ENCODE data around the gene MICAL3.

MICAL3 gene

GRCh38 chr22:17782621-17783020 is 241.7 kb downstream of the MICAL3 start:
- CTCF ChIA-PET = interaction anchor here (1.0 kb wide), 1 partner anchor 40 kb away, joined by 3 read pairs; no protein-coding TSS in a partner anchor
- DNase-seq (ENCODE audit: extremely low spot score) = no peak
- TF ChIP-seq SUZ12 (IDR thresholded peaks at IDR 0.05) (no peak), LEF1 (IDR thresholded peaks at IDR 0.05; ENCODE audit: borderline replicate concordance) (no peak), BHLHE40 (IDR thresholded peaks at IDR 0.05; ENCODE audit: borderline replicate concordance) (no peak), FOXM1 (IDR thresholded peaks at IDR 0.05; ENCODE audit: borderline replicate concordance) (no peak)
- POLR2A ChIA-PET = no interaction called here

DNA sequence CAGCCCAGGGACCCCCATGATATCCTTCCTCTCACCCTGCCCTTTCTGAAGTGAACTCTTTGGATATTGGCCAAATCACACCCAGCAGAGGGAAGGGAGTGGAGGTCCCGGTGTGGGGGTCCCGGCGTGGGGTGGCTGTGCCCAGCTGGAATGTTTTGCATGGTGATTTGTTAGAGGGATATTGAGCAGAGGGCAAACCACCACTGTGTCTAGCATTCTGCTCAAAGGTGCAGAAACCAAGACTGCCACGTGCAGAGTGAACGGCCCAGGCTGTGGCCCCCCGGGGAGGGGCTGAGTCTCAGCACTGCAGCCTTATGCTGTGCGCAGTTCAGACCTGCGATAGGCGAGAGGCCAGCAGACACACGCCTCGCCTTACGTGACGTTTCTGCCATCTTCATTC is 242.2 kb downstream of the MICAL3 start:
- TF ChIP-seq SP1 (IDR thresholded peaks at IDR 0.05) (no peak), FOXA1 (IDR thresholded peaks at IDR 0.05) (no peak), FOXK2 (IDR thresholded peaks at IDR 0.05) (no peak), ARNT (IDR thresholded peaks at IDR 0.05) (no peak), FOXM1 (IDR thresholded peaks at IDR 0.05; ENCODE audit: borderline replicate concordance) (no peak), LEF1 (IDR thresholded peaks at IDR 0.05; ENCODE audit: borderline replicate concordance) (no peak), ZNF384 (IDR thresholded peaks at IDR 0.05) (no peak), ELF4 (IDR thresholded peaks at IDR 0.05) (no peak), PKNOX1 (IDR thresholded peaks at IDR 0.05) (no peak), CTBP1 (IDR thresholded peaks at IDR 0.05; ENCODE audit: borderline replicate concordance) (no peak), SUZ12 (IDR thresholded peaks at IDR 0.05) (no peak), L3MBTL2 (conservative IDR thresholded peaks at IDR 0.05) (no peak), HDGF (IDR thresholded peaks at IDR 0.05; ENCODE audit: borderline replicate concordance) (no peak), TARDBP (IDR thresholded peaks at IDR 0.05) (no peak), BHLHE40 (IDR thresholded peaks at IDR 0.05; ENCODE audit: borderline replicate concordance) (no peak), NFRKB (IDR thresholded peaks at IDR 0.05) (no peak)
- DNase-seq (ENCODE audit: extremely low spot score) = no peak
- ChIA-PET CTCF (interaction anchor here (0.5 to 1.0 kb wide), 2 partner anchors 40 to 404 kb away, joined by 3 read pairs; no protein-coding TSS in a partner anchor), POLR2A (no interaction called here)

DNA sequence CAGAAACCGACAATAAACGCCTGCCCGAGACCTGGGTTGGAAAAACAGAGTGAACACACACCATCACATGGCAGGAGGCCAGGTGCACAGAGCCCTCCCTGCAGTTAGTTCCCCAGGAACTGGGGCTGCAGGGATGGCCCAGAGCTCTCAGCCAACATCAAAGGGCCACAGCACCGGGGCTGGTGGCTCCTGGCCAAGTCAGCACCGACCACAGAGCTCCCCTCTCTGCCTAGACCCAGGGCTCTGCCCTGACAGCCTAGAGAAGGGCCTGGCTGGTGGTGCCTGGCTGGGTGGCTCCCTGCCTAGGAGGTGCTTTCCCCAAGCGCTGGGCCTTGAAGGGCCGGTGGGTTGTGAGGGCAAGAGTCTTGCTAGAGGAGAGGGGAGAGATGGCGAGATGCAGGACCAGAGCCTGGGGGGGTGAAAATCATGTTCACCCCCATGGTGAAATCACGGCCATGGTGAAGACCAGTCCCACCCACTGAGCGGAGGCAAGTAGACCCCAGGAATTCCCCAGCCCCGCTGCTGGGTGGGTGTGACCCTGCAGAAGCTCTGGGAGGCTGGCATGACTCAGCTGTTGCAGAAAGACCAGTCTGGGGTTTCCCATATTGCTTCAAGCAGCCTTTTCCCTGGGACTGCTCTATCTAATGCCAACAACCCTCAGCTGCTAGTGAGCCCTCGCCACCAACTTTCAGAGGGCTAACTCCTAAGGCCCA is 242.9 kb downstream of the MICAL3 start:
- no peak for DNase-seq (ENCODE audit: extremely low spot score)
- POLR2A ChIA-PET = no interaction called here
- CTCF ChIA-PET = interaction anchor here (0.5 to 1.0 kb wide), 3 partner anchors 14 to 404 kb away, joined by 3 read pairs; no protein-coding TSS in a partner anchor
- TF ChIP-seq L3MBTL2 (conservative IDR thresholded peaks at IDR 0.05) = no peak
- TF ChIP-seq NFRKB (IDR thresholded peaks at IDR 0.05) = no peak
- TF ChIP-seq FOXK2 (IDR thresholded peaks at IDR 0.05) = no peak
- no peak for TF ChIP-seq CTBP1 (IDR thresholded peaks at IDR 0.05; ENCODE audit: borderline replicate concordance)
- TF ChIP-seq TARDBP (IDR thresholded peaks at IDR 0.05) = no peak
- no peak for TF ChIP-seq HDGF (IDR thresholded peaks at IDR 0.05; ENCODE audit: borderline replicate concordance)
- TF ChIP-seq FOXA1 (IDR thresholded peaks at IDR 0.05) = no peak
- no peak for TF ChIP-seq ELF4 (IDR thresholded peaks at IDR 0.05)
- TF ChIP-seq FOXM1 (IDR thresholded peaks at IDR 0.05; ENCODE audit: borderline replicate concordance) = no peak
- TF ChIP-seq SUZ12 (IDR thresholded peaks at IDR 0.05) = no peak
- no peak for TF ChIP-seq BHLHE40 (IDR thresholded peaks at IDR 0.05; ENCODE audit: borderline replicate concordance)
- TF ChIP-seq SP1 (IDR thresholded peaks at IDR 0.05) = no peak

DNA sequence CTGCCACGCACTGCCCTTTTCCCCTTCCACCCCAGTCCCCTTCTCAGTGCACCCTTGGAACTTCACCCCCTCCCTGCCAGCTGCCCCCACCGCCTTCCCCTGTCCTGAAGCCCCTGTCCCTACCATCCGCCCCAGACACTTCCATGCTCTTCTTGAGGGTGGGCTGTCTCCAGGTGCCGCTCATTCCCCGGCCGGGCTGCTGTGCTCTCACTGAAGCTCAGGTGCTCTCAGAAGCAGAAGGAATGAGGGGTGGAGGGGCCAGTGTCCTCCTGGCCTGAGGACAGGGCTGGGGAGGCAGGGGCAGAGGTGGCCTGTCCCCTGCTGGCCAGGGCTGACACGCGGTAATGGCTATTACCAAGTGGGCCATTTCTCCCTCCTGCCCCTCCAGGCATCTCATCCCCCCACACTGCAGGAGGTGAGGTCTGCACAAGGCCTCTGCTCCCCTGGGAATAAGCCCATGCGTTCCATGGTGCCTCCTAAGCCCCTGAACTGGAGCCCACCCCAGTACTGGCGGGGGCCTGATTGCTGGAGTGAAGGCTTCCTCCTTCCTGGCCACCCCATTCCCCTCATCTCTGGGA is 243.5 kb downstream of the MICAL3 start:
- DNase-seq (ENCODE audit: extremely low spot score) = no peak
- TF ChIP-seq SP1 (IDR thresholded peaks at IDR 0.05) (no peak), FOXM1 (IDR thresholded peaks at IDR 0.05; ENCODE audit: borderline replicate concordance) (no peak), CTBP1 (IDR thresholded peaks at IDR 0.05; ENCODE audit: borderline replicate concordance) (no peak), L3MBTL2 (conservative IDR thresholded peaks at IDR 0.05) (no peak), HDGF (IDR thresholded peaks at IDR 0.05; ENCODE audit: borderline replicate concordance) (no peak), FOXA1 (IDR thresholded peaks at IDR 0.05) (no peak), ELF4 (IDR thresholded peaks at IDR 0.05) (no peak), ARNT (IDR thresholded peaks at IDR 0.05) (no peak), BHLHE40 (IDR thresholded peaks at IDR 0.05; ENCODE audit: borderline replicate concordance) (no peak), FOXK2 (IDR thresholded peaks at IDR 0.05) (no peak), NFRKB (IDR thresholded peaks at IDR 0.05) (no peak), ZNF384 (IDR thresholded peaks at IDR 0.05) (no peak), LEF1 (IDR thresholded peaks at IDR 0.05; ENCODE audit: borderline replicate concordance) (no peak), PKNOX1 (IDR thresholded peaks at IDR 0.05) (no peak), SUZ12 (IDR thresholded peaks at IDR 0.05) (no peak), TARDBP (IDR thresholded peaks at IDR 0.05) (no peak)
- POLR2A ChIA-PET = no interaction called here
- CTCF ChIA-PET = interaction anchor here (0.7 to 1.2 kb wide), 2 partner anchors 13 to 38 kb away, joined by 3 to 4 read pairs; no protein-coding TSS in a partner anchor

- POLR2A ChIA-PET = no interaction called here
- TF ChIP-seq LEF1 (IDR thresholded peaks at IDR 0.05; ENCODE audit: borderline replicate concordance) (no peak), CTBP1 (IDR thresholded peaks at IDR 0.05; ENCODE audit: borderline replicate concordance) (no peak), TARDBP (IDR thresholded peaks at IDR 0.05) (no peak), SUZ12 (IDR thresholded peaks at IDR 0.05) (no peak), L3MBTL2 (conservative IDR thresholded peaks at IDR 0.05) (no peak), ARNT (IDR thresholded peaks at IDR 0.05) (no peak)
- CTCF ChIA-PET = interaction anchor here (0.6 to 1.2 kb wide), 4 partner anchors 12 to 297 kb away, joined by 3 to 4 read pairs (median 3); partner anchors contain the start of gene PEX26
Observed at GRCh38 chr22:17780116-17780740, 244.1 kb downstream of the MICAL3 start.

More at GRCh38 chr22:17780116-17780740, 244.1 kb downstream of the MICAL3 start:
- DNase-seq (ENCODE audit: extremely low spot score) = no peak
